Lower lobe of right lung (tissue), 2 donors: Measurements from ENCODE around the gene USP7. TPM values are rescaled to one million over a fixed set of nuclear protein-coding genes. Genes with fewer than 3 reads are reported as not detected.

ENCODE experiments used
- ATAC-seq, 2 donors: fragments of 200-7000 bp; cut with Tn5 transposase; one replicate each; pipeline ENCODE4 v1.9.1; 2020 to 2022; ENCODE audit warnings: mild to moderate bottlenecking in 2 of 2, moderate library complexity in 2 of 2
- DNase-seq: peaks from one replicate; pipeline ENCODE4 v3.0.0-alpha.2; 2020
- H3K27ac ChIP-seq: fragments of 200-600 bp; one replicate; pipeline ENCODE4 v1.8.0; 2022
- H3K27me3 ChIP-seq: fragments of 200-600 bp; one replicate; pipeline ENCODE4 v1.8.0; 2022; ENCODE audit warnings: low read depth
- H3K36me3 ChIP-seq: fragments of 200-600 bp; one replicate; pipeline ENCODE4 v1.8.0; 2022; ENCODE audit warnings: mild to moderate bottlenecking
- H3K4me1 ChIP-seq: fragments of 200-600 bp; one replicate; pipeline ENCODE4 v1.8.0; 2022
- H3K4me3 ChIP-seq: fragments of 200-600 bp; one replicate; pipeline ENCODE4 v1.8.0; 2022; ENCODE audit warnings: mild to moderate bottlenecking
- H3K9me3 ChIP-seq: fragments of 200-600 bp; one replicate; pipeline ENCODE4 v1.8.0; 2022
- CTCF ChIP-seq: fragments of 200-600 bp; IDR thresholded peaks from one replicate; pipeline ENCODE4 v1.8.0; 2022; ENCODE audit warnings: antibody characterized with exemption, mild to moderate bottlenecking
- intact Hi-C: fragments of 100-400 bp; cut with DNase I; formaldehyde crosslinking; loops from one replicate; pipeline ENCODE4 v1.11.0; 2022
- total RNA-seq: library from RNA; stranded (reverse); fragmentation: NEBNext Ultra II Directional; extraction: Animal tissue kit (Norgen Biotek cat#: 25700); gene quantifications from one replicate; pipeline ENCODE4 v1.2.1, GENCODE V29; 2021
- donor health status: DM: no; HTN: yes; CAD: no; lungs with severe emphysema.

USP7 gene
- total RNA-seq, 1 donor from 2014 or later = 87.5 TPM

- no peak for TF ChIP-seq CTCF
- Histone ChIP-seq H3K27ac (no peak overlapping the region), H3K4me1 (no peaks in the 10 kb centered on the region), H3K27me3 (no peaks in the 10 kb centered on the region), H3K9me3 (no peaks in the 10 kb centered on the region), H3K4me3 (no peak overlapping the region), H3K36me3 (peaks cover 99% of the 10 kb centered on the region)
- ATAC-seq = no peak
- no peak for DNase-seq
- intact Hi-C loops = no loop called here
These were observed 47.0 kb downstream of the USP7 start for GRCh38 chr16:8916541-8917225.

- H3K27ac ChIP-seq = no peak overlapping the region
- ATAC-seq (no peak), DNase-seq (no peak)
- H3K4me3 ChIP-seq = no peak overlapping the region
- intact Hi-C loops = no loop called here
- no peak for TF ChIP-seq CTCF
- no peaks in the 10 kb centered on the region for H3K9me3 ChIP-seq
- H3K4me1 ChIP-seq = no peaks in the 10 kb centered on the region
- H3K27me3 ChIP-seq = no peaks in the 10 kb centered on the region
- H3K36me3 ChIP-seq = peaks cover 99% of the 10 kb centered on the region
These were observed 47.9 kb downstream of the USP7 start for GRCh38 chr16:8915722-8916301.

- Histone ChIP-seq H3K27me3 (no peaks in the 10 kb centered on the region), H3K9me3 (no peaks in the 10 kb centered on the region), H3K36me3 (peaks cover 99% of the 10 kb centered on the region), H3K4me3 (no peak overlapping the region), H3K4me1 (no peaks in the 10 kb centered on the region), H3K27ac (no peak overlapping the region)
- ATAC-seq = no peak
- intact Hi-C loops = no loop called here
- DNase-seq = no peak
- no peak for TF ChIP-seq CTCF
These were observed 49.6 kb downstream of the USP7 start for GRCh38 chr16:8914098-8914497.

GRCh38 chr16:8912793-8913192 lies 50.9 kb downstream of the USP7 start:
- no peak for DNase-seq
- Histone ChIP-seq H3K9me3 (no peaks in the 10 kb centered on the region), H3K27me3 (no peaks in the 10 kb centered on the region), H3K36me3 (peaks cover 99% of the 10 kb centered on the region), H3K27ac (no peak overlapping the region), H3K4me1 (no peaks in the 10 kb centered on the region), H3K4me3 (no peak overlapping the region)
- no peak for ATAC-seq
- TF ChIP-seq CTCF = no peak
- intact Hi-C loops = no loop called here

GRCh38 chr16:8910811-8911210 lies 52.9 kb downstream of the USP7 start:
- Histone ChIP-seq H3K27me3 (no peaks in the 10 kb centered on the region), H3K4me3 (no peak overlapping the region), H3K27ac (no peak overlapping the region), H3K9me3 (no peaks in the 10 kb centered on the region), H3K4me1 (no peaks in the 10 kb centered on the region), H3K36me3 (peaks cover 99% of the 10 kb centered on the region)
- ATAC-seq (no peak), DNase-seq (no peak)
- no peak for TF ChIP-seq CTCF
- intact Hi-C loops = no loop called here
